HG02759 (cell line): ENCODE data around the gene ZNF319.

ENCODE experiments used
- ATAC-seq: cut with Tn5 transposase; IDR thresholded peaks from one replicate; pipeline ENCODE4 v1.9.1; 2021; ENCODE audit warnings: mild to moderate bottlenecking, moderate library complexity; ENCODE audit not compliant: unreplicated experiment

The ZNF319 gene

DNA sequence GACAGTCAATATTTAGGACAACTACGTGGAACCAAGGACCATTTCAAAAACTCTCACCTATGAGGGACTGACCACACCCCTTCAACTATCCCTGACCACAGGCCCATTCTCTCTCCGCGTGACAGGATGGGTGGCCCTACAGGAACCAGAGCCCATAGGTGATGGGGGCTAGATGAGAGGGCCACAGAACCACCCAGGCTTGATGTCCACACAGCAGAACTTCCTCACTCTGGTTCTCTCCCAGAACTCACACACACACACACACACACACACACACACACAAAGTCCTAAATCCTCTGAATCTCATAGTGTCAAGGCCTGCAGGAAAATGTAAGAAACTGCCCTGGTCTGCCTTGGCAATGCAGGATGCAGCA, 1.5 kb downstream of the ZNF319 start:
- ATAC-seq, result no peak

DNA sequence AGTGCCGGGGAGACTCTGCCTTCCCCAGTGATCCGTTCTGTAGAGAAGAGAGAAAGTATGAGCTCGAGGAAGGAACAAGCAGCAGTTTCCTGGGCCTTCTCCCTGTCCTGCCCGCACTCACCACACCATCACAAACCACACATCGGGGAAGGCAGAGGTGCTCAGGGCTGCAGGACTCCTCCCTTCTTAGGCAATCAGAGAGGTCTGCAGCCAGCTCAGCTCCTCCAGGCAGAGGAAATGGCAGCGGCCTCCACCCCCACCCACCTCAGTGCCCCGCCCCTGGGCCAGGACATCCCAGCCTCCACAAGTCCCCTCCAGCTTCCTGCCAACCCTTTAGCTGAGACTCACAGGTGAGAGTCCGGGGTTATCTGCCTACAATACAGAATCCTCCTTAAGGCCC, 2.0 kb downstream of the ZNF319 start:
- no peak for ATAC-seq

DNA sequence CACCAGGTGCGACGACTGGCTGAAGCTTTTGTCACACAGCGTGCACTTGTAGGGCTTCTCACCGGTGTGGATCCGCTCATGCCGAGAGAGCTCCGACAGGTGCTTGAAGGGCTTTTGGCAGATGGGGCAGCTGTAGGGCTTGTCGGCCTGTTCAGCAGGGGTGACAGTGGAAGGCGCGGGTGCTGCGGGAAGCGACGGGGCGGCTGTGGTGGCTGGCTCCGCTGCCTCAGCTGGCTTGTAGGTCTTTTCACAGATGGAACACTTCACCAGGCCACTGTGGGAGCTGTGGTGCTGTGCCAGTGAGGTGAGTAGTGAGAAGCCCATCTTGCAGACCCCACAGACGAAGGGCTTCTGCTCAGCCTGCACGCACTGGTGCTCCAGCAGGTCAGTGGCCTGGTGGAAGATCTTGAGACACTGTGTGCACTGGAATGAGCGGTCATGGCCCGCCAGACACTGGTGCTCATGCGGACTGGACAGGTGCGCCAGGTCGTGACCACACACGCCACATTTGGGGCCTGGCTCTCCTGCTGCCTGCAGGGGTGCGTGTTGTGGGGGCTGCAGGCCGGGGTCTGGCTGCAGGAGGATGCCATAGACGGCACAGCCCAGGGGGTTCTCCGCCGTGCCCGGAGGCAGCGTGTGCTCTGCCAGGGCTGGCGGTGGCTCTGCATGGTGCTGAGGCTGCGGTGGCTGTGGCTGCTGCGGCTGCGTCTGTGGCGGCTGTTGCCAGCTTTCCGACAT, 2.8 kb downstream of the ZNF319 start:
- no peak for ATAC-seq

- ATAC-seq, result no peak
Observed at GRCh38 chr16:57997176-57997527, 3.3 kb downstream of the ZNF319 start.

GRCh38 chr16:57996406-57997175, 3.9 kb downstream of the ZNF319 start:
- no peak for ATAC-seq

- no peak for ATAC-seq
Observed at GRCh38 chr16:57995721-57996405, 4.6 kb downstream of the ZNF319 start.

DNA sequence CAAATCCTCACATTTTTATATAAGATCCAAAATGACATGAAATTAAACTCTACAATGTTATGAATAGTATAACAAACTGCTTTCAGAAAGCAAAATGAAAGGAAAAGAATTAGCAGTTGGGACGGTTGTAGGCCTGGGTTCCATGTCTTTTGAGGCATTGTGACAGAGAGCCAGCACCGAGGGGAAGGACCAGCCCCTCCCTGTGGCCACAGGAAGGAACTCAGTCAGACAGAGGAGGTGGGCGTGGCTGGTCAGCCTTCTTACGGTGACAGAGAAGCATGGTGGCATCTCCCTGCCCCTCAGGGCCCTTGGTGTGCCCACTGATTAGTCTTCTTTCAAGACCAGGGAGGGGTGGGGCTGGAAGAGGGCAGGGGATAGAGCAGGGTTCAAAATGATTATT, 5.7 kb downstream of the ZNF319 start:
- ATAC-seq, result peak; percentile 55

DNA sequence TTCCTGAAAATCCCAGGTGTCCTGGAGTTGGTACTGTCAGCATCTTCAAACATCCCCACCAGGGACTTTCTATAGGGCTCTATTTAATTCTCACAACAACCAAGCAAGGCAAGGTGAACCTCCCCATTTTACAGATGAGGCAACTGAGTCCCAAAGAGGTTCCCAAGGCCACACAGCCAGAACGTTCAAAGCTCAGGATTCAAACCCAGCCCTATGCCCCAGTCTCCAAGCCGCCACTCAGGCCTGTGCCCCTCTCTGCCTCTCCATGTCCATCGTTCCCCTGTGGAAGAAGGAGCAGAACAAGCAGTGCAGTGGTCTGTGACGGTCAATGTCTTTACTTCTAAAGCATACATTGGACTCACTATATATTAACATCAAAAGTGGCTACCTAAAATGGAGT, 6.1 kb downstream of the ZNF319 start:
- ATAC-seq, result no peak

- ATAC-seq, result no peak
Observed at GRCh38 chr16:57993897-57994296, 6.6 kb downstream of the ZNF319 start.

DNA sequence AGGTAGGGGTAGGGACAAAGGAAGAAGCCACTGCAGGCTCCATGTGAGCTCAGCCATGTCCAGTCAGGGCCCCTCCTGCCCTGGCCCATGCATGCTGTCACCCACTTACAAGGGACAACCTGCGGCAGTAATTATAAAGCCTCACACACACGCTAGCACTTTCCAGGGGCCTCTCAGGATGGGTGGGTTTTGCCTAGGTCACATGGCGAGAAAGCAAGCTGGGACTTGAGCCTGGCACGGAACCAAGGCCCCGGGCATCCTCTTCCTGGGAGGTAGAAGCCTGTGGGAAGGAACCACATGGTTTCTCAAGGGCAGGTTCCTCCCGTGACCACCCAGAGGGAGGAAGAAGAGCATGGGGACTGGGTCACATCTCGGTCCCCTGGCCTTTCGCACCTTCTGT, 7.0 kb downstream of the ZNF319 start:
- ATAC-seq, result no peak

GRCh38 chr16:57992084-57992483, 8.4 kb downstream of the ZNF319 start:
- ATAC-seq, result no peak

- no peak for ATAC-seq
Observed at GRCh38 chr16:57991551-57992059, 8.9 kb downstream of the ZNF319 start.

GRCh38 chr16:57988929-57989328, 11.5 kb downstream of the ZNF319 start:
- ATAC-seq, result no peak

- ATAC-seq, result no peak
Observed at GRCh38 chr16:57987441-57988177, 12.9 kb downstream of the ZNF319 start.

DNA sequence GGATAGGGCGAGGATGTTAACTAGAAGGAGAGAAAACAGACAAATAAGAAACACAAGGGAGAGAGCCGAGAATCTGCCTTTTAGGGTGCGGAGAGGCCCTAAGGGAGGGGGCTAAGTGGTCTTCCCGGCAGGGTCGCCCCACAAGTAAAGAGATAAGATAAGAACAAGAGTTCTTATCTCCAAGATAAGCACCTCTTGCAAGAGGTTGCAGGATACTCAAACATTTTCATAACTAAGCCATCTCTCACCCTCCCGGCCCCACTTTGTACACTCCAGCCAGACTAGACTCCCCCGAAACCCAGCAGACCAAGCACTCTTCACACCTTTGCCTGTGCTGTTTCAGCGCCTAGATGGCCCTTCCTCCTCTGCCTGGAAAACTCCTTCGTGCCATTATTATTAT, 14.3 kb downstream of the ZNF319 start:
- ATAC-seq, result no peak

- peak; percentile 22 for ATAC-seq
Observed at GRCh38 chr16:57985204-57986181, 15.0 kb downstream of the ZNF319 start.

GRCh38 chr16:57984443-57985203, 15.8 kb downstream of the ZNF319 start:
- ATAC-seq, result peak; percentile 92

- no peak for ATAC-seq
Observed at GRCh38 chr16:57982385-57982784, 18.1 kb downstream of the ZNF319 start.

DNA sequence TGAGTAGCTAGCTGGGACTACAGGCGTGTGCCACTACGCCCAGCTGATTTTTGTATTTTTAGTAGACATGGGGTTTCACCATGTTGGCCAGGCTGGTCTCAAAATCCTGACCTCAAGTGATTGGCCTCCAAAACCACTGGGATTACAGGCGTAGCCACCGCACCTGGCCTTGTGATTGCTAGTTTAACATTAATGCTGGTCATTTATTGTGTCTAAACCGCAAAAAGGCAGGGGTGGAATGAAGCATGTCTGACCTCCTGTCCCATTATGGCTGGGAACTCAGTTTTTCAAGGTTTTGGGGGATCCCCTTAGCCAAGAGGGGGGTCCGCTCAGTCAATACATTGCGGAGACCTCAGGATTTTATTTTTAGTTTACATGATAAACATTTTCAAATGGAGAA, 18.8 kb downstream of the ZNF319 start:
- ATAC-seq, result no peak
